Spinal cord (tissue), 10 donors: ENCODE results near the gene PRKCE. TPM values are rescaled to one million over a fixed set of nuclear protein-coding genes. Genes with fewer than 3 reads are reported as not detected.

ENCODE experiments used
- DNase-seq, 6 donors: peaks; one replicate each; pipeline versions ENCODE4 v3.0.0 to v3.0.0-alpha.2; 2013 to 2015; ENCODE audit warnings: low spot score in 6 of 6, low read depth in 4 of 6
- H3K27ac ChIP-seq: one replicate; pipeline ENCODE4 v1.5.1; 2013; ENCODE audit warnings: low read depth, low read length, control low read depth
- H3K27me3 ChIP-seq: one replicate; pipeline ENCODE4 v1.6.1; 2013; ENCODE audit warnings: low read length; ENCODE audit not compliant: control insufficient read depth, insufficient read depth
- H3K36me3 ChIP-seq: one replicate; pipeline ENCODE4 v1.6.1; 2013; ENCODE audit warnings: low read length; ENCODE audit not compliant: control insufficient read depth, insufficient read depth
- H3K4me1 ChIP-seq: one replicate; pipeline ENCODE4 v1.6.1; 2013; ENCODE audit warnings: low read length; ENCODE audit not compliant: control insufficient read depth, insufficient read depth
- H3K4me3 ChIP-seq: one replicate; pipeline ENCODE4 v1.5.1; 2013; ENCODE audit warnings: low read depth, low read length, control low read depth
- H3K9me3 ChIP-seq: one replicate; pipeline ENCODE4 v1.6.1; 2013; ENCODE audit warnings: low read length; ENCODE audit not compliant: control insufficient read depth, insufficient read depth
- WGBS: methylation state at CpG from one replicate; pipeline ENCODE4 v1.1.5; 2013; ENCODE audit warnings: missing lambda C conversion rate; ENCODE audit not compliant: insufficient coverage; 5-methylcytosine and 5-hydroxymethylcytosine counted together
- polyA plus RNA-seq, 2 donors: library from polyadenylated mRNA; unstranded; fragments of 120-200 nt; gene quantifications; one replicate each; pipeline ENCODE4 v1.2.1, GENCODE V29; 2013; ENCODE audit not compliant: insufficient read length in 2 of 2
- total RNA-seq, 2 donors: library from RNA; depleted of rRNA in 1 of 2; stranded (reverse); fragments of 120-200 nt in 1 of 2; fragments of >200 nt in 1 of 2; gene quantifications; one replicate each; pipeline versions ENCODE4 v1.2.3 to v1.2.4, GENCODE V29; 2013 to 2014
- donor health status: healthy.

Gene PRKCE
- total and polyA plus RNA-seq, 4 donors = 22.9 to 48.5 (median 37.4) TPM

GRCh38 chr2:45774688-45775244 is 123.3 kb downstream of the PRKCE start:
- Histone ChIP-seq H3K36me3 (peaks cover 4% of the 10 kb centered on the region), H3K27ac (no peak overlapping the region)

DNA sequence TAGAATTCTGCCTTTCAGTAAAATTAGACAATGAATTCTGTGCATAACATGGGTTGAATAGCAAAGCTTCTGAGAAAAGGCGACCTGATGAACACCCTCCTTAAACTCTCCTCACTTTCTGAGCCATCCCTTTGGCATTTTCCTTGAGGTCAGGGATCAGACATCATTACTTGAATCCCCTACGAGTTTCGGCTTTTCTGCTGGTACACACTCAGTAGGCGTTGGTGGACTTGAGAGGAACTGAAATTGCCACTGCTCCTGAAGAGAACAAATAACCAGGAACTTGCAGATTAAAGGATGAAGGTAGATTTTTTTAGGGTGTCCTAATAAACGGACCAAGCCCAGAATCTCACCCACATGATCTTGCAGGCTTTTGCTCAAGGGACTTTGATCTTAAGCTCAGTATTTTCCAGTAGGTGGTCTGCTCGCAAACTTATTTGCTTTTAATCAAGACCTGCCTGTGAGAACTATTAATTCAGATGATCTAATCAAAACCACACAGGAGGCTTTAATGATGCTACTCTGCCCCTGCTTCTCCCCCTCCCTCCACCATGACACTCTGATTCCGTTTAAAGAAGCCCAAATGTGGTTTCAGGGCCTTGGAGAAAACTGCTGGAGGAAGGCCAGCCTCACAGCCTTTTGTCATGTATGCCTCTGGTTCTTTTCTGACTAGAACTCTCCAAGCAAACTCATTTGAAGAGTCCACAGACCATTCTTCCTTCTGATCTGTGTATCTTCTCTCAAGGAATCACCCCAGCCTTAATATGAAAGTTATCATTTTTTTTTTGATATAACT is 124.9 kb downstream of the PRKCE start:
- DNase-seq = peak in 2 of 6 donors; percentile 43 to 54
- Histone ChIP-seq H3K36me3 (peaks cover 4% of the 10 kb centered on the region), H3K4me1 (peaks cover 11% of the 10 kb centered on the region), H3K27ac (peak overlapping the region; percentile 2), H3K27me3 (no peaks in the 10 kb centered on the region), H3K9me3 (no peaks in the 10 kb centered on the region), H3K4me3 (no peak overlapping the region)
- 50% methylated on average over 2 of the region's 7 CpGs for WGBS

More at GRCh38 chr2:45774688-45775244, 123.3 kb downstream of the PRKCE start:
- H3K4me3 ChIP-seq = no peak overlapping the region
- H3K4me1 ChIP-seq = peaks cover 22% of the 10 kb centered on the region
- no peaks in the 10 kb centered on the region for H3K9me3 ChIP-seq
- no peaks in the 10 kb centered on the region for H3K27me3 ChIP-seq
- WGBS = 68% methylated on average over 5 of the region's 10 CpGs
- DNase-seq = no peak

- WGBS = no CpG with 5 or more reads among the region's 10 CpGs
- no peaks in the 10 kb centered on the region for H3K9me3 ChIP-seq
- H3K4me1 ChIP-seq = peaks cover 10% of the 10 kb centered on the region
- H3K36me3 ChIP-seq = peaks cover 4% of the 10 kb centered on the region
- H3K4me3 ChIP-seq = no peak overlapping the region
- no peak overlapping the region for H3K27ac ChIP-seq
- no peaks in the 10 kb centered on the region for H3K27me3 ChIP-seq
- DNase-seq = no peak
These were observed 126.7 kb downstream of the PRKCE start for GRCh38 chr2:45777996-45778719.

- Histone ChIP-seq H3K9me3 (no peaks in the 10 kb centered on the region), H3K4me3 (no peak overlapping the region), H3K27ac (no peak overlapping the region), H3K4me1 (peaks cover 11% of the 10 kb centered on the region), H3K27me3 (no peaks in the 10 kb centered on the region), H3K36me3 (peaks cover 3% of the 10 kb centered on the region)
- DNase-seq = peak in 1 of 6 donors; percentile 47
- WGBS = 88% methylated on average over 7 of the region's 11 CpGs
These were observed 127.3 kb downstream of the PRKCE start for GRCh38 chr2:45778720-45779171.

DNA sequence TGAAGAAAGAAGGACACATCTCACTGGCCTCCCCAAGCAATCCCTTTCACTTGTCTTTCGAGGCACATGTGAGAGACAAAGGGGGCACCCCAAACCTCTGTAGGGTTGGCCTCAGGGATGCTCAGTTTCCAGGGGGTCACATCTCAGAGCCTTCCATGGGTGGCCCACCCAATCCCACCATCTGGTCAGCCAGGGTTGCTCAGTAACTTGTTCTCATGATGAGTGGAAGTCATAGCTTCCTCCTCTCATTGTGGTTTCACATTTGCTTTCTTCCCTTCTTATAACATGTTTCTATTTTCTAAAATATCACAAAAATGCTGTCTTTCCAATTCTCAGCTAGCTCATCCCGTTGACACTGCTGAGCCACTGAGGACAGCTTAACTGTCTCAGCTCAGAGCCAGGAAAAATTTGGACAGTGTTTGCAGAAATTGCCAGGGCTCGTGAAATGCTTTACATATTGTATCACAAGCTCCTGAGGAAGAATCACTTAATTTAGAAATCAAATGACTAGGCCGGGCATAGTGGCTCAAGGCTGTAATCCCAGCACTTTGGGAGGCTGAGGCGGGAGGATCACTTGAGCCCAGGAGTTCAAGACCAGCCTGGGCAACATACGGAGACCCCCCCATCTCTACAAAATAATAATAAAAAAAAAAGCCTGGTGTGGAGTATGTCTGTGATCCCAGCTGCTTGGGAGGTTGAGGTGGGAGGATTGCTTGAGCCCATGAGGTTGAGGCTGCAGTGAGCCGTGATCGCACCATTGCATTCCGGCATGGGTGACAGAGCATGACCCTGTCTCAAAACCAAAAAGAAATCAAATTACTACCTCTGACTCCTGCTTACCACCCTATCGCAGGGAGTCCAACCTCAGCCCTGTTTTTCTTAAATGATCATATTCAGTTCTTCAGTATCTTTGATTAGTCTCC is 129.3 kb downstream of the PRKCE start:
- 95% methylated on average over 4 of the region's 10 CpGs for WGBS
- H3K4me1 ChIP-seq = peaks cover 9% of the 10 kb centered on the region
- DNase-seq = peak in 1 of 6 donors; percentile 62
- no peak overlapping the region for H3K27ac ChIP-seq
- no peaks in the 10 kb centered on the region for H3K36me3 ChIP-seq
- H3K9me3 ChIP-seq = no peaks in the 10 kb centered on the region
- no peak overlapping the region for H3K4me3 ChIP-seq
- no peaks in the 10 kb centered on the region for H3K27me3 ChIP-seq

- no peak overlapping the region for H3K4me3 ChIP-seq
- no peaks in the 10 kb centered on the region for H3K36me3 ChIP-seq
- H3K4me1 ChIP-seq = peaks cover 9% of the 10 kb centered on the region
- H3K9me3 ChIP-seq = no peaks in the 10 kb centered on the region
- DNase-seq = no peak
- H3K27me3 ChIP-seq = no peaks in the 10 kb centered on the region
- no peak overlapping the region for H3K27ac ChIP-seq
- no CpG with 5 or more reads among the region's 5 CpGs for WGBS
These were observed 130.0 kb downstream of the PRKCE start for GRCh38 chr2:45781464-45781811.

DNA sequence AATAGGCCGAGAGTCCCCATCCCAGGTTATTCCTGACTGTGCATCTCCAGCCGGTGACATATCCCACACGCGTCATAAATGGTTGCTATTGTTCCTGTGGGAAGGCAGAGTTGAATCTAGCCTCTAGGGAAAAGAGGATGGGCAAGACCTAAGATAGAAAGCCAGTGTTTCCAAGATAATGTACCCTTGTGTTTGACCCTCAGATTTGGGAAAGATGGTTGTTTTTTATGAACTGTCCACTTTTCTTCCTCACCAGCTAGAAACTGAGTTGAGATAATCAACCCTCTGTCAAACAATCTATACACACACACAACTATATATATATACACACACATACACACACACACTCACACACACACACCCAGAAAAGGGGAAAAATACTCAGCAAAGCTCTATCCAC is 131.0 kb downstream of the PRKCE start:
- Histone ChIP-seq H3K27me3 (no peaks in the 10 kb centered on the region), H3K9me3 (no peaks in the 10 kb centered on the region), H3K4me1 (peaks cover 9% of the 10 kb centered on the region), H3K36me3 (no peaks in the 10 kb centered on the region), H3K27ac (no peak overlapping the region), H3K4me3 (no peak overlapping the region)
- WGBS = 83% methylated on average over 3 of the region's 4 CpGs
- peak in 1 of 6 donors; percentile 40 for DNase-seq

DNA sequence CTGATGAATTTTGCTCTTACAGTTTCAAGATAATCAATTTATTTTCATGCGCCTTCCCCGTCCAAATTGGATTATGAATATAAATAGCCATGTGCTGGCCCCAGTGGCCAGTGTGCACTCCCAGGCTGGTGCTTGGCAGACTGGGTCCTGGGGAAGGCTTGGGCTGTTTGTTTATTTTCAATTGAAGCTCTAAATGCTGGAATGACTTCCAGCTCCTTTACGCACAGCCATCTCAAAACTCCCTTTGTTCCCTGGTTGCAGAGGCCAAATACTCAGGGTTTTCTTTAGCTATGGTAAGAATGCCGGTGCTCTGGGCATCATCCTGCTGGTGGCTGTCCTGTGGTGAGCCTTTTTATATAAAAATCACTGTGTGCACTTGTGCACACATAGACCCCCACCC is 131.5 kb downstream of the PRKCE start:
- WGBS = no CpG with 5 or more reads among the region's 4 CpGs
- Histone ChIP-seq H3K27me3 (no peaks in the 10 kb centered on the region), H3K4me3 (no peak overlapping the region), H3K4me1 (peaks cover 9% of the 10 kb centered on the region), H3K27ac (peak overlapping the region; percentile 2), H3K36me3 (no peaks in the 10 kb centered on the region), H3K9me3 (no peaks in the 10 kb centered on the region)
- DNase-seq = peak in 2 of 6 donors; percentile 44 to 64
